HG03442 (cell line): ENCODE results near the gene PKDREJ.

Experiments used
- ATAC-seq: cut with Tn5 transposase; IDR thresholded peaks from one replicate; pipeline ENCODE4 v1.9.1; 2021; ENCODE audit warnings: mild to moderate bottlenecking, moderate library complexity; ENCODE audit not compliant: unreplicated experiment

Gene PKDREJ

GRCh38 chr22:46239261-46240048 lies 23.7 kb downstream of the PKDREJ start:
- ATAC-seq, result no peak

- ATAC-seq, result no peak
Observed at GRCh38 chr22:46238541-46238940, 24.6 kb downstream of the PKDREJ start.

- no peak for ATAC-seq
Observed at GRCh38 chr22:46237453-46238124, 25.6 kb downstream of the PKDREJ start.

GRCh38 chr22:46234969-46235368 lies 28.2 kb downstream of the PKDREJ start:
- no peak for ATAC-seq

GRCh38 chr22:46233231-46233630 lies 29.9 kb downstream of the PKDREJ start:
- ATAC-seq, result no peak

GRCh38 chr22:46230262-46230901 lies 32.8 kb downstream of the PKDREJ start:
- no peak for ATAC-seq

- ATAC-seq, result no peak
Observed at GRCh38 chr22:46229701-46230100, 33.4 kb downstream of the PKDREJ start.

GRCh38 chr22:46226577-46226976 lies 36.6 kb downstream of the PKDREJ start:
- ATAC-seq, result no peak

- no peak for ATAC-seq
Observed at GRCh38 chr22:46225631-46226030, 37.5 kb downstream of the PKDREJ start.

- no peak for ATAC-seq
Observed at GRCh38 chr22:46224898-46225290, 38.2 kb downstream of the PKDREJ start.

- no peak for ATAC-seq
Observed at GRCh38 chr22:46224044-46224897, 38.9 kb downstream of the PKDREJ start.

GRCh38 chr22:46220921-46221320 lies 42.2 kb downstream of the PKDREJ start:
- ATAC-seq, result no peak

- no peak for ATAC-seq
Observed at GRCh38 chr22:46219636-46220035, 43.5 kb downstream of the PKDREJ start.

GRCh38 chr22:46214616-46215015 lies 48.5 kb downstream of the PKDREJ start:
- ATAC-seq, result no peak

GRCh38 chr22:46214149-46214548 lies 49.0 kb downstream of the PKDREJ start:
- ATAC-seq, result no peak

- no peak for ATAC-seq
Observed at GRCh38 chr22:46213052-46213451, 50.1 kb downstream of the PKDREJ start.

GRCh38 chr22:46212195-46212594 lies 50.9 kb downstream of the PKDREJ start:
- no peak for ATAC-seq

GRCh38 chr22:46209262-46209661 lies 53.9 kb downstream of the PKDREJ start:
- no peak for ATAC-seq
